Measurements from ENCODE around the gene TPX2. TPM values are rescaled to one million over a fixed set of nuclear protein-coding genes. Genes with fewer than 3 reads are reported as not detected.

The TPX2 gene
- polyA plus RNA-seq, 1 donor = 21.5 TPM

GRCh38 chr20:31705598-31706597 lies 33.2 kb upstream of the TPX2 start:
- no peak for DNase-seq (ENCODE audit: low read depth)

- no peak for DNase-seq (ENCODE audit: low read depth)
Observed at GRCh38 chr20:31706607-31707257, 32.4 kb upstream of the TPX2 start.

DNA sequence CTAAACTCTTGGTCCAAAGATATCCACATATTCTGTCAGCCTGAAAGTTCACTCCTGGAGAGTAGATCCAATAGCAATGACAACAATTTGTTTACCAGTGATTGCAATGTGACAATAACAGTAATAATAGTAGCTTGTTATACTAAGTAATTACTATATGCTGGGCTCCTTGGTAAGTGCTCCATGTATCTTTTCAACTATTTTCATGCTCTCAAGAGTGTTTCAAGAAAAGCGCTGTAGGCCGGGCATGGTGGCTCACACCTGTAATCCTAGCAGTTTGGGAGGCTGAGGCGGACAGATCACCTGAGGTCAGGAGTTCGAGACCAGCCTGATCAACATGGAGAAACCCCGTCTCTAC lies 31.9 kb upstream of the TPX2 start:
- DNase-seq (ENCODE audit: low read depth) = no peak

DNA sequence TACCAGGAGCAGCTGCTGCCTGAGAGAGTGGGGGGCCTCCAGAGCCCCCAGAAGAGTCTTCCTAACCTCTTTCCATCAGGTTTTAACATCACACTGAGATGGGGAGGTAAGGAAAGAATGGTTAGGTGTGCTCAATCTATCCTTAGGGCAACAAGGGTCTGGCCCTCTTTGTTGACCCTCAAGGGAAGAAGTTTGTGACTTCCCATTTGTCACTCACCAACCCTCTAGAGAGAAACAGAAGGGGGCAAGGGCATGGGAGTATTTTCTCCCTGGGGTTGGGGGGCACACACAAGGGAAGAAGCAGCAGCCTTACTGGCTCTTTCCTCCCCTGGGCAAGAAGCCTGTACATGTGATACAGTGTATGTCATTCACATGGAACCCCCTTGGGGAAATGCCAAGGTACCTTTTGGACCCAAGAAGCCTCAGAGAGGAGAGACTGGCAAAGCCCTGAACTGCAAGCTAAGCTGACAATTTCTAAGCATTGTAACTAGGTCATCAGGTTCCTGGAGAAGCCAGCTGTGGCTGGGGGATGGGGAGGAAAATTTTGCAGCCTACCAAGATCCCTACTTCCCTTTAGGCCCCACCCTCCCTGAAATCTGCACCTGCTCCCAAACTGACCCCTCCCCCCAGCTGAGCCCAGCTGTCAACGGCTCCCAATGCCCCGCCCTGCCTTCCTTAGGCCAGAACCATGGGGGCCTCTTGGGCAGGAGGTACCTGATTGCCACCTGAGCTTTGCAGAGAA lies 30.9 kb upstream of the TPX2 start:
- DNase-seq (ENCODE audit: low read depth) = no peak

DNA sequence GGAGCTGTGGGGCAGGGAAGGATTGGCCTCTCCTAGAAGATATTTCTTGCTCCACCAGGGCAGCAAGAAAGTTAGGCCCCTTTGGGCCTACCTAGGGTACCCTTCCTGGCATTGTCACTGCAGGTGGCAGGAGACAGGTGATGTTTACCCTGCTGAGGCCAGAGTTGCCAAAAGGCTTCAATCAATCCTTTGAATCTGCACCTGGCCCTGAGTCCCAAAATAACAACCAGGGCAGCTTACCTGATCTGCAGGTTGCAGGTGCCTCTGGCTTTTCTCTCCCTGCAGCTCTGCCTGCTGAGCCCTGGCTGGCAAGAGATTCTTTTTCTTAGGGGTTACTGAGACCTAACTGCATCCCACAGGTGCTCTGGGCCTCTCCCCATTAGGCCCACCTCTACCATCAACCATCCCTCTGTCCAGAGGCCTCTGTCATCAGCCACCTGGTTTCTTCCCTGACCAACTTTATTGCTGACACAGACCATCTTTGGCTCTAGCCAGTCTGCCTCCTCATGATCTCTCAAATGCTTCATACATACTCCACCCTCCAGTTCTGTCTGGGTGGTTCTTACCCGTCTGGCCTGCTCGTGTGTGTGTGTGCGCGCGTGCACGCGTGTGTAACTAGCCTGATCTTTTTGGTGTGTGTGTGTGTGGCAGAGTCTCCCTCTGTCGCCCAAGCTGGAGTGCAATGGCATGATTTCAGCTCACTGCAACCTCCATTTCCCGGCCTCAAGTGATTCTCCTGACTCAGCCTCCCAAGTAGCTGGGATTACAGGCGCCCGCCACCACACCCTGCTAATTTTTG lies 30.2 kb upstream of the TPX2 start:
- DNase-seq (ENCODE audit: low read depth) = no peak

- DNase-seq (ENCODE audit: low read depth) = no peak
Observed at GRCh38 chr20:31709939-31710338, 29.2 kb upstream of the TPX2 start.

DNA sequence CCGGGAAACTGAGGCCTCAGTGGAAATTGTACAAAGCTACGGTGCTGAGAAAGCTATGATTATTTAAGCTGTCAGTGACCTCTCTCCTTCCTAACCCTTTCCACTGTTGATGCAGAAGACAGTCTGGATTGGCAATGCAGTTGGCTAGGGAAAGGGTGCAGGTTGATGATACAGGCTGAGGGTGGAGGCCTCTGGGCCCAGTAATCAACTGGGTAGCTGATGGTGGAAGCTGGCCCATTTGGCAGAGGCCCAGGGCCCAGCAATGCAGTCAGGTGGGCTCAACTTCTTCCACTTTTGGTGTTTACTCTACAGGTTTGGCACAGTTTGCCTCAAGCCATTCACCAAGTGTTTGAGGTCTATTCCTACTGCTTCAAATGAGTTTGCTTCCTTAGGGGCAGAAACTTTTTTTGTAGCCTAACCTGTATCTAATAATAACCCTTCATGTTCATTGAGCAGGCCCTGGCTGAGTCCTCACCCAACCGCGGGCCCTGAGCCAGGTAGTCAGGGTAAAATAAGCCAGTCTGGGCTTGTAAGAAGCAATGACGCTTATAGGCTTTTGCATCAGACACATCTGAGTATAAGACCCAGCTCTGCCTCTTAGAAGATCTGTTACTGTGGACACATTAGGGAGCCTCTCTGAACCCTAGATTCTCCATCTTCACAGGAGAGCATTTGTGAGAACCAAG lies 28.5 kb upstream of the TPX2 start:
- DNase-seq (ENCODE audit: low read depth) = no peak

GRCh38 chr20:31711179-31712111 lies 27.6 kb upstream of the TPX2 start:
- DNase-seq (ENCODE audit: low read depth) = no peak

DNA sequence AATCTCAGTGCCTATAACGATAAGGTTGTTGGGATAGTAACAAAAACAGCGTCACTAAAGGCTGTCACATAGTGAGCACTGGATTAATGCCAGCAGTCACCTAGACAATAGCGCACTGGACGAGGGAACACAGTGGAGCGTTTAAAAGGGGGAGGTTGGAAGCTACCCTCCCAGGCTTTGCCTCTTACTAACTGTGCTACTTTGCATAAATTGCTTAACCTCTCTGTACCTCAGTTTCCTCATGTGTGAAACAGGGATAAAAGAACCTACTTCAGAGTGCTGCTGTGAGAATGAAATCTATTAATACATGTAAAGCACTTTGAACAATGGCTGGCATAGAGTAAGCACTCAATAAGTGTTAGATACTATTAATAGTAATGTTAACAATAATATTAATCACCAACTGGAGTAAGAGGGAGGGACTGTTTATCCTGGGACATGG lies 27.0 kb upstream of the TPX2 start:
- no peak for DNase-seq (ENCODE audit: low read depth)

DNA sequence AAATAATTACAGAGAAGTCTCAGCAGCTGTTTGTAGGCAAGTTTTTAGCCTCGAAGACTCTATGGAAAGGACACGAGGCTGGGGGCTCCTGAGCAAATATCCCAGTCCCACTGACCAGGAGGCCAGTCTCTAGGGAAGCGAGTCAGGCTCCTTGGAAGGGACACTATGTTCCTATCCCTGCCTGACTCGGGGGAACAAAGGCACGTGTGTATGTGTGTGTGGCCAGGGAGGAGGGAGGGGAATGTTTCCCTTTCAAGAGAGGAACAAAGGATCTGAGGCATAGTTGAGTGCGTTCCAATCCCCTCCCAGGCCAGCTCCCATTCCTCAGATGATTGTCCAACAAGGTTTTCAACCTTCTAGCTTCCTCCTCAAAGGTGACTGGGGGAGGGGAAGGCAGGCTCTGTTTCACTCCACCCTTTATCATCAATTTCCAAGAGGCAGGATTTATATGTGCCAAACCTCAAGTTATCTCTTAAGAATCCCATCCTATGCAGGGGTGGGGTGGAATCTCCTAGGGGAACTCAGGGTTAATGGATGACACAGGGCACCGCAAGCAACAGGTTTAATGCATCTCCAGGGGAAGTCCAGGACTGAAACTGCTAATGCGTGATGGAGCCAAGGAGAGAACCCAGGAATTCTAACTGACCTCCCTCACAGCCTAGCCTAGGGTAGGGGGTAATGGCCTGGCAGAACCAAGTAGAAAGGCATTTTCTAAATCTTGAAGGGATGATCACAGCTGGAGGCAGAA lies 26.4 kb upstream of the TPX2 start:
- DNase-seq (ENCODE audit: low read depth) = no peak

DNA sequence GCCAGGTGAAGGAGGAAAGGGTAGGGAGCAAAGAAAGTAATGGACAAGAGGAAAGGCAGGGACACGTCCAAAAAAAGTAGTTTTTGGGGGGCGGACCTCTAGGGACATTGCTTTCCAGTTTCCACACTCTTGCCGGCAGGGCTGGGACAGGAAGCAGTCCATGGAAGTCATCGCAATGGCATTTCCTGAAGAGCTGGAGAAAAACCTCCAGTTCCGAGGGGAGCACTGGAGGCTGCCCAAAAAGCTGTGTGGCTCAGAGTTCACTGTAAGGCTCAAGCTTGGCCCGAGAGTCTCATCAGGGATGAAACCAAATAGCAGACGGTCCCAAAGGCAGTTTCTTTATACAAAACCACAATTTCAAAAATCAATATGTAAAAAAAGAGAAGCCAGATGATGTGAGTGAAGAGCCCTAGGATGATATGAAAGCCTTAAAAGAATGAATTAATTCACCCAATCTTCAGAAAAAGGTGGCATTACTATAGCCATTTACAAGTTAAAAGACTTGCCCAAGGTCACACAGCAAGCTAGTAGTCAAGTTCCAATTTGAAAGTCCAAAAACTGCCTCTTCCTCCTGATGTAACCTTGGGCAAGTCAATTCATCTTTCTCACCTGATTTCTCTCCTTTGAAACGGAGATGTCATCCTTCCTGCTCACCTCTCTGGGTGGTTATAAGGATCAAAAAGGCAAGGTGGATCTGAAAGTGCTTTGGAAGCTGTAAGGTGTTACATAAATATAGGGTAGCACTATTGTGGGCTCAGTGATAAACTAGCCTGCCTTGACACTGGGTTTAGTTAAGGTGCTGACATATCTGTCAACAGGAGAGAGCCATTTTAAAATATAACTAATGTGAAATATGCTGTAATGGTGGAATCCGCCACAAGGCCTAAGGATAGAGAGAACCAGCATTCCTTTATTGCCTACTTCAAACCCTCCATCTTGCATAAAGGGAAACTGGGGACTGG lies 25.5 kb upstream of the TPX2 start:
- DNase-seq (ENCODE audit: low read depth) = peak; percentile 54

- no peak for DNase-seq (ENCODE audit: low read depth)
Observed at GRCh38 chr20:31715766-31716165, 23.3 kb upstream of the TPX2 start.

DNA sequence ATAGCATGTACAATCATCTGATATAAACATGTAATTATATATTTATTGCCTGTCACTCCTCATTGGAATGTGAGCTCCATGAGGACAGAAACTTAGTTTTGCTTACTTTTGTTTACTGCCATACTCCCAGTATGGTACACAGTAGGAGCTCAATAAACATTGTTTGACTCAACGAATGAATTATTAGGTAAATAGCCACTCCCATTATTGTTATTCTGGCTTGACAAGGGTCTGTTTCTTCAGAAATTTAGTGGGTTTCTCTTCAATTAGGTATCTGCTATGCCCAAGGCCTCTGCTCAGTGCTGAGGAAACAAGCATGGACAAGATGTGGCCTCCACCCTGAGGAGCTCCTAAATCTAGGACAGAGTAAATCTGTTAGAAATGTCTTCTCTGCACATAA lies 22.7 kb upstream of the TPX2 start:
- DNase-seq (ENCODE audit: low read depth) = no peak

DNA sequence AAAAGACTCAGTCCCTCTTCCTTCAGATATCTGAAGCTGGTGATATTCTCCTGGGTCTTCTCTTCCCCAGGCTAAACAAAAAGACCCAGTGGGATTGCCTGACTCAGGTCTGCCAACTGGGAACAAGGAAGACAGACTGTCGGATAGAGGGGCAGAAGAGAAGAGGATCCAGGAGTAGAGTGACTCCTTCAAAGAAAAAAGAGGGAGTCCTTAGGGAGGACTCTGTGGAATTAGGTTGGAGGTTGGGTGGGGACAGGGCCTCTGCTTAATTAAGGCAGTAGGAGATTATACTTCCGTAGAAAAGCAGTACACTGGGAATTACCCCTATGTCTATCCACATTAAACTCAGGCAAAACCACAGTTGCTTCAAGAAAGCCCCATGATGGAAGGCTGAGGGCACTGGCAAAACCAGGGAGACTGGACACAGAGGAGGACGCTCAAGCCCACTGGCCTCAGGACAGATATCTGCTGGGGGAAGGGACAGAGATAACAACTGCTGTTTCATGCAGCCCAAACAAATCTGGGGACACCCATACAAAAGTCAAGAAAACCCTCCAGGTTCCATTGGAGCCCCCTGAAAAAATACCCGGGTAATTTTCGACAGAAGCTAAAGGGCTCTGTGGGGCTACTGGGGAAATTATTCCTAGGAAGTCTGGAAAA lies 22.1 kb upstream of the TPX2 start:
- no peak for DNase-seq (ENCODE audit: low read depth)

DNA sequence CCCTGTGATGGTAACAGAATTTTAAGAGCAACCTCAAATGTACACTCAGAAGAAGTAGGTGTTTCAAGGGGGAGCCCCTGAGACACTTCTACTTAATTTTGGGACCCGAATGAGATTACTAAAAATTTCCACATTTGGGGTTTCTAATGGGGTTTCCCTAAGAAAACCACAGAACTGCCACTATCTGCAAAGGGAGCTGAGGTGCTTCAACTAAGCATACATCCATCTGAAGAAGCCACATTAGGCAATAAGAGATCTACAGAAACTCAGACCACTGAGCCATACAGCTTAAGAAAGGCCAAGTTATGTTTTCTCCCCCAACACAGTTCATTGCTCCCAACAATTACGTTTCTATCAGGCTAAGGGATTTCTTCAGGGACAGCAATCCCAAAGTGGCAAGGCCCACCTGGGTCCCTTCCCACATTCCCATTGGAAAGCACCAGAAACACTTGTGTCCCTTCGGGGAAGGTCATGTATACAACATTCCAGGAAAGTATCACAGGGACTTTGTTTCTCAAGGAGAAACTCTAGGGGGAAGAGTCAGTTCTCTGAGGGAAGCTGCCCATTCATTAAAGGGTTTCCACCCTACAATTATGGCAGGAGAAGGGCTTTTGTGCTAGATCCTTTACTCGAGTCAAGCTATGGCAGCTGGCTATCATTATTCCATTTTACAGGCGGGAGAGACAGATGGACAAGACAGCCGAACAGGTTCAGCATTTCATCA lies 21.4 kb upstream of the TPX2 start:
- no peak for DNase-seq (ENCODE audit: low read depth)

GRCh38 chr20:31718952-31719643 lies 20.0 kb upstream of the TPX2 start:
- DNase-seq (ENCODE audit: low read depth) = no peak
